Measurements from ENCODE around the gene ITGA2.

- TF ChIP-seq POLR2A (IDR thresholded peaks at IDR 0.05; ENCODE audit: extremely low read depth, insufficient read length) (no peak), CTCF (IDR thresholded peaks at IDR 0.05; ENCODE audit: low read depth, low read length) (no peak), MAX (IDR thresholded peaks at IDR 0.05; ENCODE audit: low read depth, low read length) (no peak), MYC (IDR thresholded peaks at IDR 0.05; ENCODE audit: low read depth, low read length) (no peak)
Measured at GRCh38 chr5:52983731-52984636, 5.2 kb upstream of the ITGA2 start.

All from NB4 (cell line).